GM18499 (cell line): Measurements from ENCODE around the gene MEIS2.

Experiments
- ATAC-seq: cut with Tn5 transposase; IDR thresholded peaks from one replicate; pipeline ENCODE4 v1.9.1; 2021; ENCODE audit warnings: moderate number of reproducible peaks; ENCODE audit not compliant: insufficient read depth, unreplicated experiment

Gene MEIS2

DNA sequence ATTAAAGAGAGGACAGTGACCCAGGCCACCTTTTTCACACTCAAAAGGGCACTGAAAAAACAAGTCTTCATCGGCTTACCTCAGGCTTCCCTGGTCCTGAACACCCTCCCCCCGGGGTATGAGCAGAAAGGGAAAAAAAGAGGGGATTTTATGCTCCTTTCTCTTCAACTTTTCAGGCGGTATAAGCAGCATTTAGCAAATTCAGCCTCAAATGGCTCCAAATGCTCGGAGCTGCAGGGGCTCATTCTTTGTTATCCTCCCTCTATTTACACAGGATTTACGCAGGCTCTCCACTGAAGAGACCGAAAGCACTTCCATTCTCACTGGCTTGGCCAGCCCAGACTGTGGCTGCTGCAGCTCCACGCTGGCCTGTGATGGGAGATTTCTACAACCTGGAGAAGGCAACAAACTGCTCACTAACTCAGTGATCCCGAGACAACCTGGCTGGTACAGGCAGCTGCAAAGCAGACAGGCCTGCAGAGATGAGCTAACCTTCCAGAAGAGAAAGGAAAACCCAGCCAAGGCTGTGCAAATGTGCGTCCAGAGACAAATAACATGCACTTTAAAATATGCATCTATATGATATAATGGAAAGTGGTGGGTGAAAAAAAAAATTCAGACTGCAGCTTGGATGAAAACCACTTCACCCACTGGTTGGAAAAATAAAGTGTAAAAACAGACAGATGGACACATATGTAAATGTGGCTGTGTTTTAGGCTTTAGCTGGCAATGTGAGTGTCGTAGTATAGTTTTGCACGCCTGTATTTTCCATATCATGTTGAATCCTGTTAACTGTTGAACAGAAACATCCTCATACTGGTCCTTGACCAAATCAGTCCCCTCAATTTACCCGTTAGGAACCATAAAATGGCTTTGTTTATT lies 54.2 kb downstream of the MEIS2 start:
- no peak for ATAC-seq

DNA sequence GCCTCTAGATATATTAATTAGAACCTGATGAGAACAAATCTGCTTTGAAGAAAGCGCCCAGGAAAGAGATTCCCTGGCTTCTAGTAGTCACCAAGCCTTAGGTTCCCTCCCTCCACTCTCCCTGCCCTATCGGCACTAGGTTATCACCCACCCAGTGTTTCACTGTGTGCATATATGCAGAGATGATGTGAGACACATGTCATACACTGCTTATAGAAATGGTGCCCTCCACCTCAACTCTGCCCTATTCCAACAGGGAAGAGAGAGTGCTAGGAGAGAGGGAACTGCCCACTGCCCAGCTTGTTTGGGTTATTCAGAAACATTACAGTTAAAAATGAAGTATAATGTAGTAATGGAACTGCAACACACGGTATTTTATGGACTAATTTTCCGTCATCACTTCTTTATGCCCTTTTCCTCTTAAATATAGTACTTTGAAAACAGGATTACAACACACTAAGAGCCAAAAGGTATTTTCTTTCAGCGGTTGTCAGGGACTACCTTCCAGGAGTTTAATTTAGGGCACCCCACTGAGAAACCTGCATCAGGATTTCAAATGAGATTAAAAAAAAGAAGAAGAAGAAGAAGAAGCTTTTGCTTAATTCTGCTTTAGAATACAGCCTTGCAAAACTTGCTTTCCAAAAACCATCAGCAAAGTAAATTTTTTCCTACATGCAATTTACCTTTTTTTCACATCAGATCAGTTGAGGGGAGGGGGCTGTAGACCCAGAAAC lies 55.3 kb downstream of the MEIS2 start:
- no peak for ATAC-seq

DNA sequence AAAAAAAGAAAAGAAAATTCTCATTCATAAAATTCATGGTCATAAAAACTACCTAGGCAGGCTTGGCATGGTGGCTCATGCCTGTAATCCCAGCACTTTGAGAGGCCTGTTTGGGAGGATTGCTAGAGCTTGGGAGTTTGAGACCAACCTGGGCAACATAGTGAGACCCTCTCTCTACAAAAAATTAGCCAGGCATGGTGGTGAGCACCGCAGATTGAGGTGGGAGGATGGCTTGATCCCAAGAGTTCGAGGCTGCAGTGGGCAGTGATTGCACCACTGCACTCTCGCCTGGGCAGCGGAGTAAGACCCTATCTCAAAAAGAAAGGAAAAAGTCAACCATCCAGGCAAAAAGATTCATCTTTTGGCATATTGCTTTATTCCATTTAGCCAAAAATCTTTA lies 58.5 kb downstream of the MEIS2 start:
- ATAC-seq, result no peak

DNA sequence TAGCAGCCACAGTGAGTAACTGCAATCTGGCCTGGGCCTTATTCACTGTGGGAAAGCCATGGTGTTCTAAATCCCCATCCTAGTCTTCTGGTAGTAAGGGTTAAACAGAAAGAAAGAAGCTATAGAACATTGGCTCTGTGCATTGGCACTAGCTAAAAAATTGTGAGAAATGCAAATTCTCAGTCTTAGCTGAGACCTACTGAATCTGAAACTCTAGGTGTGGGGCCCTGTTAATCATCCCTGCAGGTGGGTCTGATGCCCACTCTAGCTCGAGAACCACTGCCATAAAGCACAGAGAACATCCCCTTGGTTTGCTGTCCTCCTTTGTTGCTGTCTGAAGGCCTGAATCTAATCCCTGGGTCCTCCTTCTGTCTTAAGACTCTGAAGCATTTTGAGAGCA lies 59.3 kb downstream of the MEIS2 start:
- ATAC-seq, result no peak

DNA sequence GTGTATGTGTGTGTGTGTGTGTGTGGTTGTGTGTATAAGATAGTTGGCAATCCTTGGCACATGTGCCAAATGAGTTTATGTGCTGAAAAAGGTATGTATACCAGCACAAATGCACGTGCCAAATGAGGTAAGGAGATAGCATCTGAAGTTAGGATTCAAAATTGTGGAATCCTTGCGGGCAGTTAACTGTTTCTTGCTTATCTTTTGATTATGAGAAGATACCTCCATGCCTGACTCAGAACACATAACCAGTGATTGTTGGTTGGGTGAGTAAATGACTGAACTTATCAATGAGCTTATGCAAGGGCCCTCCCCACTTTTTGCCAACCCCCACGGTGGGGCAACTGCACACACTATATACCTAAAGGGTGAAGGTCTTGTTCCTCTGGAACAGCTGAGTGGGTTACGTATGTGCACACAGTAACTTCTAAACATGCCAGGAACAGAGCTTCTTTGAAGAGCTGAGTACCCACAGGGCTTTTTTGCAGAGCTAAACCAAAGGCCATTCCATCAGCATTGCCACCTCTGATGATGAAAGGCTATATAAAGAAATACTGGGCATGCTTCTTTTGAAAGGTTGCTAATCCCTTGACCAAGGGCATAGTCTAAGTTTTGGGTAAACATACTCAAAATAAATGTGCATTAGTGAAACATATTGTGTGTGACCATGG lies 60.1 kb downstream of the MEIS2 start:
- no peak for ATAC-seq

DNA sequence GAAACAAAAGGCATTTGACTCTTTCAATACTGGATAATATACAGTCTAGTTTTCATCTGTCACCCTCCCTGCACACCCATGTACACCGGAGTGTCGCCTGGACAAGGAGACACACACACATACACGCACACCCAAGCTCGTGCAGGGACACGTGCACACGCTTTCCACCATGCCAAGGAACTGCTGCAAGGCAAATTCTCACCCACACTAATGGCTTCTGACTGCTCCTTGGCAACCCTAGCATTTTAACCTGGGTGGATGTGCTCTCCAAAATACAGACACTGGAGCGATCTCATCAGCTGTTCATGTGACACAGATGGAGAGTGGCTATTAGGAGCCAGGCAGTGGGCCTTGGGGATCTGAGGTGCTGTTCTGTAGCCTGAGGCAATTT lies 61.6 kb downstream of the MEIS2 start:
- no peak for ATAC-seq

DNA sequence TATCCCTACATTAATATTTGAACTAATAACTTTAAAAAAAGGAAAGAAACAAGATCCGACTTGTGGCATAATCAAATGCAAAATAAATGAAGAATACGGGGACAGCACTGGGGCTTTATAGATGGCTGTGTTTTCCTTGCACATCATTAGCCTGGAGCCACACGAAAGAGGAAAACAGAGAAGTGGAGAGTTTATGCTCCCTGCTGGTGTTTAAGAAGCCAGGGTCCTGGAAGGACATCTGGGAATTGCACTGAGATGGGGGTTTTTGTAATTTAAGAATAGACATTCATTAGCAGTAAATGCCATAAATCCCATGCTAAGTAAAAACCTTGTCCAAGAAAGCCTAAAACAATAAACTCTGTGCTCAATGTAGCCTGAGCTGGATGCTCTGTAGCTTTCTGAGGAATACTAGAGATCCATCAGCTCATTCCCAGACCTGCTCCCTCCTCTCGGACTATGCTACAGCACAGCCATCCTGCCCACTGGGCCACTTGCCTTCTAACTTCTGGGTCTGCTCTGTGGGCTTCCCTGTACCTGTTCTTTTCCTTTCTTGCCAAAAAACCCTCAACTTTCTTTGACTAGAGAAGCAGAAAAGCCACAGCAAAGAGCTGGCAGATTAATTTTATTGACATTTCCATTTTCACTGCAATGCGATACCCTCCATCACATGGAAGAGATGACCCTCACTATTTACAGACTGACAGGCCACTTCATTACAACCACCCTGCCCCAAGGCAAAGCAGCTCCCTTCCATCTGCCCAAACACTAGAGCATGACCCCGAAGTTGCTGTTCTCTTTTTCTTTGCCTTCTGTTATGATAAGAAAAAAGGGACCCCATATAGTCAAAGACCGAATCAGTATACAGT lies 62.3 kb downstream of the MEIS2 start:
- ATAC-seq, result no peak

DNA sequence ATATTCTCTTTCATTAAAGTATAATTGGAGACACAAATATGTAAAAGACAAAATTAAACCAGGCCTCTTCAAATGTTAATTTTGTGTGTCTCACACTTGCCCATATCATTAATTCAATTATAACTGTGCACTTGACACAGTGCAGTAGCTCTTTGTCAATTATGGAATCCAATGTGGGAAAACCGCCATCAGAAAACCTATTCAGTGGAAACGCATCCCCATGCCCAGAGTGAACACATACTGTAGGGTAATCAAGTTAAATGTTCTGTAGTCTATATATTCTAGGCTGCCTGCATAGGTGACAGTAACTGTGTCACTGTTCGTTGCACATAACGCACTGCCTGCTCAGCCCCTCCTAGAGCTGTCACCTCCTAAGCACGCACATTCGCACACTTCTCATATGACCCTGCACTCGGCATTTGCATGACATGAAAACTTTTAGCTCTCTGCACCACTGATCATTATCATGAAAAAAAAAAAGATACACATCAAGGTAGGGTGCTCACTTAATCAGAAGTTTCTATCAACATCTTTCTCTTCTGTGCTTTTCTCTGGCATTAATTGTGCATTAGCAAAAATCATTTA lies 63.2 kb downstream of the MEIS2 start:
- ATAC-seq, result no peak

DNA sequence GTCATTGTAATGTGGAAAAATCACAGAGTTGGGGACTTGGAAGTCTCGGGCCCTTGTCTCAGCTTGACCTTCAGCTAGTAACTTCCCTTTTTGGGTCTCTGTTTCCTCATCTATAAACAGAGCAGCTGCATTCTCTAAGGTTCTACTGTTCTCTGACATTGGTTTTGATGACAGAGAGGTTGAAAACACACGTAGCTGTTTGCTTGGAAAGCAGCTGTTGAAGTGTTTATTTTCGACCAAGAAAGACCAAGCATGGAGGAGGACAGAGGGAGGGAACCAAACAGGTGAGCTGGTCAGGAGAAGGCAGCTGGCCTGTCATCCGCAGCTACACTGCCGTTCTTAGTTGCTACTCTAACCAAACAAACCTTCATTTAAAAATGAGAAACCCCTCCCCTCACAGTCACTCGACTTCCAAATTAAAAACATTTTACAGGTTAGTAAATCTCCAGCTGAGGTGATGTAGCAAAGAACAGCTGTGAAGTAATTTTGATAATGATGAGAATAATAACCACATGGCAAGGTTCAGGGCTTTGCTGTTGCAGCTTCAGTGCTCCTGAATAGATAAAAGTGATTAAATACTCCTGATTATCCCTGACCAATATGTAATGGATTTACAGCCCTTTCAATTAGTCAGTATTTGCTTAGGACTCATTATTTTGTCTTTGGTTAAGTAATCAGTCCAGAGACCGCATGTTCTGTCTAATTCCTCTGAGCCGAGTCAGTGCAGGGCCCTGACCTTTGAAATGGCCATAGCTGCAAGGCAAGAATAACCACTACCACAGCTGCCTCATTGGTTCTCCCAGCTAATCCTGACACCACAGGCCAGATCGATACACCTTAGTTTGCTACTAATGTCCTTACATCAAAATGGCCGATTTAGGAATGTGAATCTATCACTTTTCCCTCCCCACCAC lies 65.3 kb downstream of the MEIS2 start:
- no peak for ATAC-seq

DNA sequence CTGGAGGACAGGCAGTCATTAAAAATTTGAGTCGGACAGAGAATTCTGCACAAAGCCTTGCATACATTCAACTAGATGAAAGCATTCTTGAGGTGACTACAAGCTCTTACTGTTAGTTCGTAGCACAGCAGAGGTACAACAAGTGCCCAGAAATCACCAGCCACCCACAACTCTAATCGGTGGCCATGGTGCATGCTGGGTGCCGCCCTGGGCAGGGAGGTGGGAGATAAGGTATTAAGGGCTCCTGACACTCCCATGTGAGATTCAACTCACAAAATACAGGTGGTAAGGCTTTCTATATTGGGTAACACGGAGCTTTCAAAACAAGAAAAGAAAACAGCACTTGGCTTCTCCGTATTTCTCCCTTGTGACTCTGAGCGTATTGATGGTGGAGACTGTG lies 66.0 kb downstream of the MEIS2 start:
- ATAC-seq, result no peak

DNA sequence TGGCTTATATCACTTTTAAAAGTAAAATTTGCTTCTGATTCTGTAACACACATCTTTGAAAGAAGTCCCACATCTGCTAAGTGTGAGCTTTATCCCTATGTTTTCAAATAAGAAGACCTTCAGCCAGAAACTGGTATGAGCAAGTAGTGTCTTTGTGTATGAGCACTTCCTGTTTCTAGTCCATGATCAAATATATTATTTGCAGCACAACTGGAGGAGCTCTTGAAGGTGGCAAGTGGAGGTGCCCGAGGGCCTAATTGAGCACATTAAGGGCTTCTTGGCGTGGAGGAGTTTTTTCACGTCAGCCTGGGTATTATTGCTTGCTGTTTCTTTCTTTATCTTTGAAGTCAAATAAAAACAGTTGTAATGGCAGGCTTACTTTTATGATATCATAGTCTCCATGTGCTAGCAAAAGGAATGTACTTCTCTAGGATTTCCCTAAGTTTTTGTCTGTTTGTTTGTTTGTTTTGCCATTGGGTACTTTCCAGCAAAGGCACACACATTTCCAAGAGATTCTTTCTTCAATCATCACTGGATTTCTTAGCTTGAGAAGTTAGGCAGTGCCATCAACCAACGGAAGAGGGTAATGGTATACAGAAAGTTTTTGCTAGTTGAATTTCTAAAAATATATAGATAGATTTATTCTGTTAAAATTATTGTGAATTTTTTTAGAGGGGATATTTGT lies 68.1 kb downstream of the MEIS2 start:
- no peak for ATAC-seq

DNA sequence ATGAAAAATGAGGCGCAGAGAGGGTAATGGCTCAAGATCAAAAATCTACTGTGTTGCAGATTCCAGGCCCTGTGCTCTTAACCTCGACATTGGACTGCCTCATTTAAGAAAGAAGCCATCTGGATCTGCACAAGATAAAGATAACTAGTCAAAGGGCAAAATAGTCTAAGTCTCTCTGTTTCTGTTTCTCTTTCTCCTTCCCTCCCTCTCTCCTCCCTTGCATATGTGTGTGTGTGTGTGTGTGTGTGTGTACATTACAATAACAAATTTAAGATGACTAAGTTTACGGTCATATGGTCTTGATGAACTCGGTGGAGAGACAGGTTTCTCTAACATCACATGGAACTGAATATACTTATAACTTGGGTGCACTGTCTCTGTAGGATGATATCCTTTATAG lies 69.2 kb downstream of the MEIS2 start:
- no peak for ATAC-seq

DNA sequence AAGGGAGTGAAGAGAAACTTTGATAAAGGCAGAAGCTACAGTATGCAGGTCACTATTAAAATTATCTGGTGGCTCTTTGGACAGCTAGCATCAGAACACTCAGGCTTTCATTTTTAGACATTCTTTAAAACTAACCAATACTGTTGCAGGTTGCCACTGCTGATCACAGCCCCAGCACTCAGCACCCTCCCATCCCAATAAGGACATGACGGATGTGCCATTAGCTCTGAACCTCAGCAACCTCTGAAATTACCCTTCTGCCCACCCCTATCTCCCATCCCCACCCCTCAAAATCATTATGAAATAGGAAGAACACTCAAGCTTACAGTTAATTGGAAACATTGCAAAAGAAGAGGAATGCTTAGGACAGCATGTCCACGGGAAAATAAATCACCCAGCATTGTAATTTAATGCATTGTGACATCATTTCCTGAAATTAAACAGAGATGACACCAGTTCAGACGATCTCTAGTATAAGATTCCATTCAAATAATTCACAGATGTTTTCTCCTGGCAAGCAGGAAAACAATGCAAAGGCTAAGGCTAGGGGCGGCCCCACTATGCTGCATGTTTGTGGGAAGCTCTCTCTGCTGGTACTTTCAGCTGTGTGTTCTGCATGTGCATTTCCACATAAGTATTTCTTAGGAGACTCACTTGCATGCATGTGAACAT lies 71.6 kb downstream of the MEIS2 start:
- ATAC-seq, result no peak

DNA sequence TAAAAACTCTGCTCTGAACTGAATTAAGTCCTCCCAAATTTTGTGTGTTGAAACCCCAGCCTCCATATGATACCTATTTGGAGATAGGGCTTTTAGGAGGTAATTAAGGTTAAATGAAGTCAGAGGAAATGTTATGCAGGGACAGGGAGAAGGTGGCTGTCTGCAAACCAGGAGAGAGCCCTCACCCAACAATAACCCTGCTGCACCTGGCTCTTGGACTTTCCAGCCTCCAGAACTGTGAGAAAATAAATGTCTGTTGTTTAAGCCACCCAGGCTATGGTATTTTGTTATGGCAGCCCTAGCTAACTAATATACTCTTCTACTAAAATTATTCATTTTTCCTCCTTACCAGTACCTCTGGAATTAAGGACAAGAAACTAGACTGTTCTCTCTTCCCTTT lies 79.5 kb downstream of the MEIS2 start:
- no peak for ATAC-seq

DNA sequence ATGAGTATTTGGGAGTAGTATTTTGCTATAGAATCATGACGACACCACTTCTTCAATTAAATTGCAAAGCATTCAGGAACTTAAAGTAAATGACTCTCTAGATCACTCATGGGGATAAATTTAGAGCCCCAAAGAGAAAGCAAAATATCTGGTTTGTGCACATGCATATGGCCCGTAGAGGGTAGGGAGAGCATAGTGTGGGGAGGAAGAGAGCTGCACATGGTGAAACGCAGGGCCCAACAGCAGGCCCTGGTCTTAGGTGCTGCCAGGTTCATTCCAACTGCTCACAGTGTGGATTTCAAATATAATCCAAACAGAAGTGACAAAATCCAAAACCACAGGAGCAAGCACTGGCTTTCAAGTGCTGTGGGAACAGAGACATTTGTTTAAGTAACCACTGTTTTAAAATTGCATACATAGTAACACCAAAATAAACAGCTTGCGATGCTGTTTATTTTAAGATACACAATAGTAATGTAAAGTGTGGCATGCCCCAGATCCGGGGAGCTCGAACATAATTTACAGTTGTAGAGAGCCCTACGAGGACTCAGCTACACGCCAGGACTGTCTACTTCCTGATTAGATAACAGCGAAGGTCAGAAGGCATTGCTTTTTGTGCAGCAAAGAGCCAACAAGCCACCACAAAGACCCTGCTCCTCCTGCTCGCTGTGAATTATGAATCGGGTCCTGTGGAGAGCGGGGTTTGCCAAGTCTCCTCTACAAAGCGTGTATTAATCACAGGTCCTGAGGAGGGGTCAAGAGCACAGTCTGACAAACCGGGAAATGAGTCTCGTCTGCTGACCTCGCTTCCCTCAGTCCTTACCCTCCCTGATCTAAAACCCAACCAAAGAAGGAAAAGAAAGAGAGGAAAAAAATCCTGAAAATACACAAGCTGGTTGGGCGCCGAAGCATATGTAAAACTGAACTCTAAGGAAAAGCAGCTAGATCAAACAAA lies 80.6 kb downstream of the MEIS2 start:
- ATAC-seq, result no peak

DNA sequence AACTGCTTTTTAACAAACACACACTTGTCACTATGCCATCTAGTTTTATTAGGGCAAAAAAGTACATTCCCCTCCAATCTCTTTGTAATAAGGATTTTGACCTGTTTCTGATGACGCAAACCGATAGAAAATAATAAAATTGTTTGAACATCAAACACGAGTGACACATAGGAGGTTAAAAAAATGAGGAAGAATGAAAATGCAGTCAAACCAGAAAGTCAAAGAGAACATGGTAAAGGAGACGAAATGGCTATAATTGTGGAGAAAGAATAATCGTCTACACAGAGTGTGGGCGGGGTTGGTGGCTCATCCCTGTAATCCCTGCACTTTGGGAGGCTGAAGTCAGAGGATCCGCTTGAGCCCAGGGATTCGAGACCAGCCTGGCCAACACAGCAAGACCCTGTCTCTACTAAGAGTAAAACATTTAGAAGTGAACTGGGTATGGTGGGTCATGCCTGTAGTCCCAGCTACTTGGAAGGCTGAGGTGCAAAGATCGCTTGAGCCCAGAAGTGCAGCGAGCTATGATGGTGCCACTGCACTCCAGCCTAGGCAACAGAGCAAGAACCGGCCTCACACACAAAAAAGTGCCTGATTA lies 83.2 kb downstream of the MEIS2 start:
- ATAC-seq, result no peak
